ENCODE data around the gene ITFG2. TPM values are rescaled to one million over a fixed set of nuclear protein-coding genes. Genes with fewer than 3 reads are reported as not detected.
"Not testable (repeated sequence)": the region's sequence is repeated elsewhere in the genome, so short reads cannot be mapped to it uniquely, and the experiment has no call there.

Gene ITFG2
- total RNA-seq, 1 experiment from 2014 or later: 41.6 TPM

- Mint-ChIP-seq H3K27ac (no peak overlapping the region), H3K9me3 (no peaks in the 10 kb centered on the region), H3K36me3 (ENCODE audit: insufficient read depth in 1 of 3, low read depth in 3 of 3) (peaks cover 62 to 85% (median 85%) of the 10 kb centered on the region in 3 experiments), H3K4me1 (peaks cover 6 to 11% of the 10 kb centered on the region in 2 experiments), H3K27me3 (ENCODE audit: low read depth) (no peaks in the 10 kb centered on the region), H3K4me3 (no peak overlapping the region)
- Histone ChIP-seq H4K20me1 (ENCODE audit: control insufficient read depth, insufficient read depth, insufficient read length) (no peaks in the 10 kb centered on the region), H2BK12ac (ENCODE audit: insufficient read length, low read depth, low read length) (no peak overlapping the region), H3K18ac (ENCODE audit: insufficient read length, low read depth, low read length) (no peak overlapping the region), H4K5ac (ENCODE audit: insufficient read length, low read depth, low read length) (no peak overlapping the region), H3K79me2 (ENCODE audit: insufficient read depth, low read length) (no peaks in the 10 kb centered on the region), H3K27ac (ENCODE audit: insufficient read length, low read depth, low read length) (no peak overlapping the region), H3K4me1 (ENCODE audit: insufficient read depth, low read length) (no peaks in the 10 kb centered on the region), H2BK20ac (ENCODE audit: low read depth, low read length, poor library complexity, severe bottlenecking) (no peak overlapping the region), H3K9me3 (ENCODE audit: control insufficient read depth, low read depth, low read length) (no peaks in the 10 kb centered on the region), H3K14ac (ENCODE audit: insufficient read depth, low read length) (no peak overlapping the region), H3K23ac (ENCODE audit: insufficient read length, low read depth, low read length) (no peak overlapping the region), H3K79me1 (ENCODE audit: insufficient read depth, low read depth, low read length, poor library complexity, severe bottlenecking) (no peaks in the 10 kb centered on the region), H2BK5ac (ENCODE audit: insufficient read length, low read length) (no peak overlapping the region), H3K56ac (ENCODE audit: insufficient read length, low read depth, low read length) (no peak overlapping the region), H2AK5ac (ENCODE audit: insufficient read length, low read length) (no peak overlapping the region), H2BK15ac (ENCODE audit: low read depth, low read length) (no peak overlapping the region), H2AFZ (ENCODE audit: low read length) (no peak overlapping the region), H3T11ph (ENCODE audit: low read length) (no peak overlapping the region), H3K27me3 (ENCODE audit: insufficient read depth, low read length) (no peaks in the 10 kb centered on the region), H4K8ac (replicated peaks; ENCODE audit: insufficient read length, low read depth, low read length) (no peak overlapping the region), H4K91ac (ENCODE audit: insufficient read length, low read depth, low read length) (no peak overlapping the region), H3K9ac (ENCODE audit: extremely low read depth, insufficient read length, low read length) (no peak overlapping the region), H3K23me2 (ENCODE audit: insufficient read length, low read depth, low read length, poor library complexity, severe bottlenecking) (no peaks in the 10 kb centered on the region), H3K4ac (ENCODE audit: low read depth, low read length) (no peak overlapping the region), H2BK120ac (ENCODE audit: low read depth, low read length, poor library complexity, severe bottlenecking) (no peak overlapping the region), H3K4me2 (ENCODE audit: insufficient read depth, insufficient read length, low read length) (no peak overlapping the region)
- no peak for TF ChIP-seq CTCF (conservative IDR thresholded peaks at IDR 0.05)
- no CpG with 5 or more reads among the region's 7 CpGs for WGBS (ENCODE audit: extremely low coverage, insufficient read length, low lambda C conversion rate)
- DNase-seq: no peak
Measured at GRCh38 chr12:2862876-2863275, 50.4 kb downstream of the ITFG2 start.

- H3K27me3 Mint-ChIP-seq (ENCODE audit: low read depth); H3K79me1 ChIP-seq (ENCODE audit: insufficient read depth, low read depth, low read length, poor library complexity, severe bottlenecking); H3K9ac ChIP-seq (ENCODE audit: extremely low read depth, insufficient read length, low read length); H3T11ph ChIP-seq (ENCODE audit: low read length); H2BK15ac ChIP-seq (ENCODE audit: low read depth, low read length); H3K56ac ChIP-seq (ENCODE audit: insufficient read length, low read depth, low read length); H4K20me1 ChIP-seq (ENCODE audit: control insufficient read depth, insufficient read depth, insufficient read length); H3K4me2 ChIP-seq (ENCODE audit: insufficient read depth, insufficient read length, low read length); H3K9me3 Mint-ChIP-seq; H4K8ac ChIP-seq (replicated peaks; ENCODE audit: insufficient read length, low read depth, low read length); H3K14ac ChIP-seq (ENCODE audit: insufficient read depth, low read length); H2BK12ac ChIP-seq (ENCODE audit: insufficient read length, low read depth, low read length); H3K27ac ChIP-seq (ENCODE audit: insufficient read length, low read depth, low read length); H3K9me3 ChIP-seq (ENCODE audit: control insufficient read depth, low read depth, low read length); H3K27ac Mint-ChIP-seq; H3K23me2 ChIP-seq (ENCODE audit: insufficient read length, low read depth, low read length, poor library complexity, severe bottlenecking); H3K79me2 ChIP-seq (ENCODE audit: insufficient read depth, low read length); H3K4me1 Mint-ChIP-seq; H4K91ac ChIP-seq (ENCODE audit: insufficient read length, low read depth, low read length); H2BK20ac ChIP-seq (ENCODE audit: low read depth, low read length, poor library complexity, severe bottlenecking); H3K18ac ChIP-seq (ENCODE audit: insufficient read length, low read depth, low read length); H2AFZ ChIP-seq (ENCODE audit: low read length); H2BK5ac ChIP-seq (ENCODE audit: insufficient read length, low read length); H3K27me3 ChIP-seq (ENCODE audit: insufficient read depth, low read length); H4K5ac ChIP-seq (ENCODE audit: insufficient read length, low read depth, low read length); H3K4me1 ChIP-seq (ENCODE audit: insufficient read depth, low read length); H2BK120ac ChIP-seq (ENCODE audit: low read depth, low read length, poor library complexity, severe bottlenecking); H3K23ac ChIP-seq (ENCODE audit: insufficient read length, low read depth, low read length); H3K4ac ChIP-seq (ENCODE audit: low read depth, low read length); DNase-seq; H2AK5ac ChIP-seq (ENCODE audit: insufficient read length, low read length); H3K4me3 Mint-ChIP-seq: not testable (repeated sequence)
- no CpG with 5 or more reads among the region's 7 CpGs for whole genome bisulfite sequencing (ENCODE audit: extremely low coverage, insufficient read length, low lambda C conversion rate)
- peaks cover 64 to 88% (median 88%) of the 10 kb centered on the region in 3 experiments for H3K36me3 Mint-ChIP-seq (ENCODE audit: insufficient read depth in 1 of 3, low read depth in 3 of 3)
Measured at GRCh38 chr12:2863402-2863801, 50.9 kb downstream of the ITFG2 start.
